BJ (cell line): ENCODE measurements around the gene PLCXD3. TPM values are rescaled to one million over a fixed set of nuclear protein-coding genes. Genes with fewer than 3 reads are reported as not detected.

ENCODE experiments used
- CTCF ChIA-PET: fragments of 350-600 bp; formaldehyde crosslinking; extraction: SDS; loops from one replicate; lab custom pipeline; 2021; ENCODE audit warnings: antibody characterized with exemption, inconsistent platforms; lab: Yijun Ruan, JAX
- POLR2A ChIA-PET: fragments of 300-600 bp; sonication (Branson Sonifier 250); formaldehyde crosslinking; extraction: SDS; loops from one replicate; lab custom pipeline; 2021; ENCODE audit warnings: antibody characterized with exemption; lab: Charles Lee
- DNase-seq: peaks from one replicate; pipeline ENCODE4 v3.0.0-alpha.2; 2011; ENCODE audit warnings: low read depth
- H3K27me3 ChIP-seq: 2 replicates; pipeline ENCODE4 v1.6.0; 2011; ENCODE audit warnings: low read length; ENCODE audit not compliant: control insufficient read depth, insufficient read depth
- H3K36me3 ChIP-seq: 2 replicates; pipeline ENCODE4 v1.5.1; 2011; ENCODE audit warnings: low read length; ENCODE audit not compliant: control insufficient read depth, insufficient read depth
- H3K4me3 ChIP-seq: 2 replicates; pipeline ENCODE4 v1.5.1; 2011; ENCODE audit warnings: low read depth, mild to moderate bottlenecking, control low read depth, low read length
- polyA plus RNA-seq: library from polyadenylated mRNA; depleted of rRNA; stranded (reverse); fragments of >200 nt; gene quantifications from 2 replicates; pipeline ENCODE4 v1.2.3, GENCODE V29; 2011
- TF ChIP-seq, protein P1 (sequence below): IDR thresholded peaks from 2 replicates; pipeline ENCODE4 v1.5.1; 2011; ENCODE audit warnings: low read depth, mild to moderate bottlenecking, control low read depth, inconsistent platforms, low read length, moderate library complexity; ENCODE audit not compliant: insufficient read depth

Gene PLCXD3
- polyA plus RNA-seq, 1 experiment = 0.05 TPM

DNA sequence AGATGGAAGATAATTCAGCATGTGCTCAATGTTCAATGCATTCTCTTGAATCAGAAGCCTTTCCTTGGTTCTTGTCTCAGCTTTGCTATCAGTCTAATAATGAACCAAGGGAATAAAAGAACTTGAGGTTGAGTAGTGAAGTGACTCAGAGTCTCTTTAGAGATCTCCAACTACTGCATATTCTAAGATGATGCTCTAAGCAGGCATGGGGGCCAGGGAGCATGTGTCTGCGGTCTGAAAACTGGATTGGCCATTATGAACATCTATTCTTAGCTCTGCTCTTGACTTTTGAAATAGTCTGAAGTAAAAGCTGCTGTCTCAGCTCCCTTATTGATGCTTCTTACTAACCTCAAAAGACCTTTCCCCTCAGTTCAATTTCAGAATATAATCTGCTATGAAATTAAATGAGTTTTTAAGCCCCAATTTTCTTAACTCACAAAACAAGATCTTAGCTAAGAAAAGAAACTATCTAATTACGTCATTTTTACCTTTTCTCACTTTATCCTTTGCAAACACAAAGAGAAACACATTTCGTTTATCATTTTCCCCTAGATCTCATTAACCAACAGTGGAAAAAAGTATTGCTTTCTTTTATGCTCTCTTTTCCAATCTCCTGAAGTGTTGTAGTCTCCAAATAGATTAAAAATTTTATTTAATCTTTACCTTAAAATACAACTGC lies 44.8 kb downstream of the PLCXD3 start:
- CTCF ChIA-PET = interaction anchor here (1.5 kb wide), 1 partner anchor 13 kb away, joined by 3 read pairs; no protein-coding TSS in a partner anchor
- POLR2A ChIA-PET = no interaction called here
- H3K4me3 ChIP-seq = no peak overlapping the region
- DNase-seq = no peak
- TF ChIP-seq, protein P1, sequence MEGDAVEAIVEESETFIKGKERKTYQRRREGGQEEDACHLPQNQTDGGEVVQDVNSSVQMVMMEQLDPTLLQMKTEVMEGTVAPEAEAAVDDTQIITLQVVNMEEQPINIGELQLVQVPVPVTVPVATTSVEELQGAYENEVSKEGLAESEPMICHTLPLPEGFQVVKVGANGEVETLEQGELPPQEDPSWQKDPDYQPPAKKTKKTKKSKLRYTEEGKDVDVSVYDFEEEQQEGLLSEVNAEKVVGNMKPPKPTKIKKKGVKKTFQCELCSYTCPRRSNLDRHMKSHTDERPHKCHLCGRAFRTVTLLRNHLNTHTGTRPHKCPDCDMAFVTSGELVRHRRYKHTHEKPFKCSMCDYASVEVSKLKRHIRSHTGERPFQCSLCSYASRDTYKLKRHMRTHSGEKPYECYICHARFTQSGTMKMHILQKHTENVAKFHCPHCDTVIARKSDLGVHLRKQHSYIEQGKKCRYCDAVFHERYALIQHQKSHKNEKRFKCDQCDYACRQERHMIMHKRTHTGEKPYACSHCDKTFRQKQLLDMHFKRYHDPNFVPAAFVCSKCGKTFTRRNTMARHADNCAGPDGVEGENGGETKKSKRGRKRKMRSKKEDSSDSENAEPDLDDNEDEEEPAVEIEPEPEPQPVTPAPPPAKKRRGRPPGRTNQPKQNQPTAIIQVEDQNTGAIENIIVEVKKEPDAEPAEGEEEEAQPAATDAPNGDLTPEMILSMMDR = no peak
- no peaks in the 10 kb centered on the region for H3K27me3 ChIP-seq
- H3K36me3 ChIP-seq = no peaks in the 10 kb centered on the region

DNA sequence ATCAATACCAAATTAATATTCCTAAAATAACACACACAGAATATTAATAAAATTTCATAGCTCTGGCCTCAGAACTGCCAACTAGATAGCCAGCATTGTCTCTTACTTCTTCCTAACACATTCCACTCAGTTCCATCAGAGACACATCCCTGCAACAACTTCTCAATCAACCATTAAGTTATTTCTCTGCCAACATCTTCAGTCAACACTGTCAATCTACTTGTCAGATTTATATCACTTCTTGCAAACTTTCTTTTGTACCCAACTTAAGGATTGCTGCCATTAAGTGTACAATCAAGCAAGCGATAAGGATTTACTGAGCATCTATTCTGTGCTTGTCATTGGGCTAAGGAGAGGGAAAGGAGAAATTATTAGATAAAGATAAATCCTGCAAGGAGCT lies 50.8 kb downstream of the PLCXD3 start:
- CTCF ChIA-PET = no interaction called here

DNA sequence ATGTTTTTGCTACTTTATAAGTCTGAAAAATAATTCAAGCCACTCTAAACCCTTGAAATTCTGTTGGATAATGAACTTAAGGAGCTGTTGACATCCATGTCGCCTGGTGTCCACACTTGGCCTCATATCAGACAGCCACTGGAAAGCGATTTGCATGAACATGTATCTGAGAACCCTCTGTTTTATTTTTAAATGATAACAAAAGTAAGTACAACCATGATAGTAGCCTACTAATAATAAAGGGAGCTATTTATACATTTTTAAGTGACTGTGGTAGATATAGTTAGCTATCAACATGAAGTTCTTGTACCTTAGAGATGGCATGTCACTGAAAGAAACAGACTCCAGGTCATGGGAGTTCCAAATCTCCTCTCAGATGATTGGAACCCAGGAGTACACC lies 53.3 kb downstream of the PLCXD3 start:
- POLR2A ChIA-PET = no interaction called here
- CTCF ChIA-PET = interaction anchor here (0.9 kb wide), 1 partner anchor 12 kb away, joined by 3 read pairs; no protein-coding TSS in a partner anchor
- Histone ChIP-seq H3K4me3 (no peak overlapping the region), H3K36me3 (no peaks in the 10 kb centered on the region), H3K27me3 (no peaks in the 10 kb centered on the region)
- TF ChIP-seq, protein P1 = no peak
- DNase-seq = no peak

More for the DNA sequence above, 50.8 kb downstream of the PLCXD3 start:
- H3K4me3 ChIP-seq = no peak overlapping the region
- POLR2A ChIA-PET = interaction anchor here (0.5 kb wide), 1 partner anchor 41 kb away, joined by 3 read pairs; no protein-coding TSS in a partner anchor
- TF ChIP-seq, protein P1 = no peak
- no peaks in the 10 kb centered on the region for H3K36me3 ChIP-seq
- H3K27me3 ChIP-seq = no peaks in the 10 kb centered on the region
- DNase-seq = no peak

DNA sequence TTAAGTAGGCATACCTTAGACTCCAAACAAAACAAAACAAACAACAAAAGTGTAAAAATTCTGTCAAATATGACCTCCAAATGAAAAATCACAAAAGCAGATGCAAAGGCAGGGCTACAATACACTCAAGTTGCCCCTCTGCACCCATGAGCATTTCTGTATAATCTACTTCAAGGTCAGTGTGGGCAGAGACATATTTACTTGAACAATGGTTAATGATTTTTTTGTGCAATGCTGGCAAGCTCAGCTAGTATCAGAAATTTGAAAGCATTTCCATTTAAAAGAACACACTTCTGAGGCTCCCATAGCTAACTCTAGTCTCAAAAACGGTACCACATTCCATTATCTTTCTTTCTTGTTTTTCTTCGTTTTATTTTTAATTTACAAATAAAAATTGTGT lies 57.9 kb downstream of the PLCXD3 start:
- H3K27me3 ChIP-seq = no peaks in the 10 kb centered on the region

More for the DNA sequence above, 57.9 kb downstream of the PLCXD3 start:
- Histone ChIP-seq H3K36me3 (no peaks in the 10 kb centered on the region), H3K4me3 (no peak overlapping the region)
- no peak for DNase-seq
- TF ChIP-seq, protein P1 = no peak
- CTCF ChIA-PET = interaction anchor here (1.5 kb wide), 1 partner anchor 10 kb away, joined by 3 read pairs; no protein-coding TSS in a partner anchor
- POLR2A ChIA-PET = no interaction called here
